HG03108 (cell line): ENCODE measurements around the gene GJB6.
A peak's percentile ranks its signal among the peaks of the same experiment; 100 is the strongest.

Source experiments
- ATAC-seq: cut with Tn5 transposase; IDR thresholded peaks from one replicate; pipeline ENCODE4 v1.9.1; 2021; ENCODE audit warnings: moderate library complexity; ENCODE audit not compliant: unreplicated experiment

Gene GJB6

GRCh38 chr13:20188667-20189553, 43.2 kb downstream of the GJB6 start:
- no peak for ATAC-seq

GRCh38 chr13:20186771-20187170, 45.3 kb downstream of the GJB6 start:
- no peak for ATAC-seq

GRCh38 chr13:20185366-20186056, 46.6 kb downstream of the GJB6 start:
- no peak for ATAC-seq

- peak; percentile 72 for ATAC-seq
These were observed 49.8 kb downstream of the GJB6 start for GRCh38 chr13:20182231-20182846.

- ATAC-seq, result no peak
These were observed 50.9 kb downstream of the GJB6 start for GRCh38 chr13:20181188-20181587.

GRCh38 chr13:20178156-20178555, 54.0 kb downstream of the GJB6 start:
- no peak for ATAC-seq

GRCh38 chr13:20177049-20177831, 54.9 kb downstream of the GJB6 start:
- no peak for ATAC-seq

GRCh38 chr13:20175907-20176652, 56.0 kb downstream of the GJB6 start:
- no peak for ATAC-seq

GRCh38 chr13:20175406-20175794, 56.7 kb downstream of the GJB6 start:
- no peak for ATAC-seq

- ATAC-seq, result peak; percentile 92
These were observed 57.3 kb downstream of the GJB6 start for GRCh38 chr13:20174656-20175405.

- ATAC-seq, result no peak
These were observed 58.9 kb downstream of the GJB6 start for GRCh38 chr13:20173116-20173746.
